GM18505 (cell line): ENCODE results near the gene SIRT5.

Experiments used
- ATAC-seq: cut with Tn5 transposase; IDR thresholded peaks from one replicate; pipeline ENCODE4 v1.9.1; 2021; ENCODE audit not compliant: unreplicated experiment
- POLR2A ChIP-seq: IDR thresholded peaks from 4 replicates; pipeline ENCODE4 v1.6.1; 2011; ENCODE audit warnings: borderline replicate concordance; ENCODE audit not compliant: insufficient read depth, insufficient read length; ENCODE audit errors: extremely low read depth

The SIRT5 gene

GRCh38 chr6:13586603-13587542, 12.5 kb downstream of the SIRT5 start:
- no peak for TF ChIP-seq POLR2A
- ATAC-seq = no peak

- TF ChIP-seq POLR2A = no peak
- no peak for ATAC-seq
Observed at GRCh38 chr6:13589801-13590200, 15.4 kb downstream of the SIRT5 start.

- TF ChIP-seq POLR2A = no peak
- no peak for ATAC-seq
Observed at GRCh38 chr6:13590574-13591153, 16.3 kb downstream of the SIRT5 start.

- no peak for TF ChIP-seq POLR2A
- ATAC-seq = no peak
Observed at GRCh38 chr6:13591205-13591921, 17.0 kb downstream of the SIRT5 start.

- no peak for ATAC-seq
- TF ChIP-seq POLR2A = no peak
Observed at GRCh38 chr6:13593103-13593502, 18.7 kb downstream of the SIRT5 start.

- TF ChIP-seq POLR2A = no peak
- no peak for ATAC-seq
Observed at GRCh38 chr6:13593720-13594119, 19.3 kb downstream of the SIRT5 start.

GRCh38 chr6:13597073-13597472, 22.7 kb downstream of the SIRT5 start:
- TF ChIP-seq POLR2A = no peak
- ATAC-seq = no peak

GRCh38 chr6:13600036-13600435, 25.6 kb downstream of the SIRT5 start:
- no peak for TF ChIP-seq POLR2A
- ATAC-seq = no peak

- no peak for ATAC-seq
- no peak for TF ChIP-seq POLR2A
Observed at GRCh38 chr6:13604135-13604534, 29.7 kb downstream of the SIRT5 start.

- no peak for ATAC-seq
- no peak for TF ChIP-seq POLR2A
Observed at GRCh38 chr6:13604546-13605416, 30.4 kb downstream of the SIRT5 start.

- no peak for ATAC-seq
Observed at GRCh38 chr6:13605634-13606033, 31.2 kb downstream of the SIRT5 start.

GRCh38 chr6:13611715-13612114, 37.3 kb downstream of the SIRT5 start:
- no peak for TF ChIP-seq POLR2A
- no peak for ATAC-seq

More at GRCh38 chr6:13605634-13606033, 31.2 kb downstream of the SIRT5 start:
- no peak for TF ChIP-seq POLR2A

GRCh38 chr6:13613029-13613594, 38.7 kb downstream of the SIRT5 start:
- ATAC-seq = no peak
- no peak for TF ChIP-seq POLR2A
